ENCODE results near the gene KAZN.

- TF ChIP-seq GATA2 (IDR thresholded peaks at IDR 0.05; ENCODE audit: low read depth, low read length) = no peak
- TF ChIP-seq GATA3 (IDR thresholded peaks at IDR 0.05; ENCODE audit: low read depth, low read length) = no peak
Observed at GRCh38 chr1:14999441-14999840, 401.0 kb downstream of the KAZN start.

All from SH-SY5Y (cell line).